RWPE2 (cell line): ENCODE data around the gene RAI14.
"Not testable (repeated sequence)": the region's sequence is repeated elsewhere in the genome, so short reads cannot be mapped to it uniquely, and the experiment has no call there.

ENCODE experiments used
- ATAC-seq: fragments of 200-7000 bp; cut with Tn5 transposase; 3 replicates; pipeline ENCODE4 v1.9.1; 2021; ENCODE audit warnings: low read depth
- DNase-seq: peaks from one replicate; pipeline ENCODE4 v3.0.0-alpha.2; 2020; ENCODE audit warnings: low spot score
- H3K27ac ChIP-seq: fragments of 450-650 bp; 2 replicates; pipeline ENCODE4 v1.5.1; 2017; ENCODE audit warnings: mild to moderate bottlenecking; ENCODE audit not compliant: poor library complexity, severe bottlenecking
- H3K27me3 ChIP-seq: fragments of 250-450 bp; sonication (Bioruptor Pico); 2 replicates; pipeline ENCODE4 v1.5.1; 2021; ENCODE audit warnings: mild to moderate bottlenecking, moderate library complexity; ENCODE audit not compliant: insufficient read depth, poor library complexity, severe bottlenecking
- H3K36me3 ChIP-seq: fragments of 250-450 bp; sonication (Bioruptor Pico); 2 replicates; pipeline ENCODE4 v1.5.1; 2020; ENCODE audit warnings: low read depth, mild to moderate bottlenecking, moderate library complexity
- H3K4me1 ChIP-seq: fragments of 250-450 bp; sonication (Bioruptor Pico); 2 replicates; pipeline ENCODE4 v1.5.1; 2021; ENCODE audit warnings: mild to moderate bottlenecking, moderate library complexity; ENCODE audit not compliant: insufficient read depth, poor library complexity, severe bottlenecking
- H3K4me3 ChIP-seq: fragments of 250-450 bp; sonication (Bioruptor Pico); 2 replicates; pipeline ENCODE4 v1.5.1; 2021; ENCODE audit warnings: mild to moderate bottlenecking, moderate library complexity; ENCODE audit not compliant: severe bottlenecking
- H3K9me3 ChIP-seq: fragments of 250-450 bp; sonication (Bioruptor Pico); 2 replicates; pipeline ENCODE4 v1.5.1; 2021; ENCODE audit warnings: mild to moderate bottlenecking, moderate library complexity; ENCODE audit not compliant: severe bottlenecking
- CTCF ChIP-seq: fragments of 450-650 bp; IDR thresholded peaks from one replicate; pipeline ENCODE4 v1.5.1; 2017; ENCODE audit warnings: mild to moderate bottlenecking, moderate library complexity; ENCODE audit not compliant: poor library complexity, severe bottlenecking

Gene RAI14

GRCh38 chr5:34748431-34748830 is 92.3 kb downstream of the RAI14 start:
- H3K27ac ChIP-seq: no peak overlapping the region
- no peak for DNase-seq
- no peak for TF ChIP-seq CTCF
- H3K4me3 ChIP-seq: no peak overlapping the region
- ATAC-seq: no peak
- no peaks in the 10 kb centered on the region for H3K36me3 ChIP-seq
- no peaks in the 10 kb centered on the region for H3K4me1 ChIP-seq
- no peaks in the 10 kb centered on the region for H3K27me3 ChIP-seq
- no peaks in the 10 kb centered on the region for H3K9me3 ChIP-seq

GRCh38 chr5:34749431-34749873 is 93.3 kb downstream of the RAI14 start:
- H3K4me1 ChIP-seq: no peaks in the 10 kb centered on the region
- ATAC-seq: no peak
- no peaks in the 10 kb centered on the region for H3K27me3 ChIP-seq
- H3K4me3 ChIP-seq: no peak overlapping the region
- H3K36me3 ChIP-seq: no peaks in the 10 kb centered on the region
- DNase-seq: no peak
- no peak for TF ChIP-seq CTCF
- no peaks in the 10 kb centered on the region for H3K9me3 ChIP-seq
- H3K27ac ChIP-seq: no peak overlapping the region

- H3K36me3 ChIP-seq: no peaks in the 10 kb centered on the region
- no peak overlapping the region for H3K27ac ChIP-seq
- ATAC-seq: no peak
- no peaks in the 10 kb centered on the region for H3K4me1 ChIP-seq
- no peaks in the 10 kb centered on the region for H3K9me3 ChIP-seq
- no peak for TF ChIP-seq CTCF
- H3K4me3 ChIP-seq: no peak overlapping the region
- DNase-seq: no peak
- H3K27me3 ChIP-seq: no peaks in the 10 kb centered on the region
Measured at GRCh38 chr5:34750206-34750605, 94.1 kb downstream of the RAI14 start.

GRCh38 chr5:34751807-34752736 is 95.9 kb downstream of the RAI14 start:
- H3K4me1 ChIP-seq: no peaks in the 10 kb centered on the region
- H3K27me3 ChIP-seq: no peaks in the 10 kb centered on the region
- no peak for DNase-seq
- no peak overlapping the region for H3K4me3 ChIP-seq
- H3K9me3 ChIP-seq: no peaks in the 10 kb centered on the region
- no peak overlapping the region for H3K27ac ChIP-seq
- peaks cover 6% of the 10 kb centered on the region; the same call in 1 of the 2 replicates for H3K36me3 ChIP-seq
- ATAC-seq: no peak
- no peak for TF ChIP-seq CTCF

- H3K27me3 ChIP-seq, DNase-seq, H3K27ac ChIP-seq, ATAC-seq, H3K4me1 ChIP-seq, H3K9me3 ChIP-seq, H3K4me3 ChIP-seq: not testable (repeated sequence)
- peaks cover 17% of the 10 kb centered on the region for H3K36me3 ChIP-seq
Measured at GRCh38 chr5:34753236-34753635, 97.1 kb downstream of the RAI14 start.
